Thyroid gland (tissue), 4 donors: ENCODE results near the gene NR3C2. TPM values are rescaled to one million over a fixed set of nuclear protein-coding genes. Genes with fewer than 3 reads are reported as not detected.
A peak's percentile ranks its signal among the peaks of the same experiment; 100 is the strongest.

Source experiments
- DNase-seq, 2 donors: peaks; one replicate each; pipeline ENCODE4 v3.0.0-alpha.2; 2019
- H3K27ac ChIP-seq, 3 donors: fragments of 200-600 bp; sonication (generic); 1 replicate in 2 of 3; 2 replicates in 1 of 3; pipeline ENCODE4 v1.5.1; 2016 to 2019; ENCODE audit warnings: mild to moderate bottlenecking in 1 of 3, moderate library complexity in 1 of 3
- H3K27me3 ChIP-seq: fragments of 200-600 bp; sonication (generic); one replicate; pipeline ENCODE4 v1.5.1; 2019
- H3K36me3 ChIP-seq, 2 donors: fragments of 200-600 bp; sonication (generic); one replicate each; pipeline ENCODE4 v1.5.1; 2016 to 2019
- H3K4me1 ChIP-seq, 2 donors: fragments of 200-600 bp; sonication (generic); one replicate each; pipeline ENCODE4 v1.5.1; 2017 to 2019
- H3K4me3 ChIP-seq, 3 donors: fragments of 200-600 bp; sonication (generic); replicated peaks in 1 of 3; 1 replicate in 2 of 3; 2 replicates in 1 of 3; pipeline ENCODE4 v1.5.1; 2016; ENCODE audit warnings: mild to moderate bottlenecking in 1 of 3
- H3K9me3 ChIP-seq: fragments of 200-600 bp; sonication (generic); one replicate; pipeline ENCODE4 v1.5.1; 2017
- POLR2A ChIP-seq, 2 donors: fragments of 450-650 bp; IDR thresholded peaks; one replicate each; pipeline ENCODE4 v1.6.1; 2017; ENCODE audit warnings: antibody characterized with exemption in 2 of 2, mild to moderate bottlenecking in 2 of 2, moderate library complexity in 1 of 2
- WGBS, 2 donors: methylation state at CpG; one replicate each; pipeline ENCODE4 v1.1.5; 2017; 5-methylcytosine and 5-hydroxymethylcytosine counted together
- intact Hi-C: fragments of 100-400 bp; cut with DNase I; formaldehyde crosslinking; loops from one replicate; pipeline ENCODE4 v1.15.1; 2023
- total RNA-seq, 4 donors: library from RNA; depleted of rRNA; stranded (reverse); fragments of >200 nt; gene quantifications; one replicate each; pipeline ENCODE4 v1.2.3, GENCODE V29; 2016
- TF ChIP-seq, protein P1 (sequence below), 6 experiments: fragments of 200-600 bp in 3 of 6; fragments of 450-650 bp in 3 of 6; sonication (generic) in 3 of 6; IDR thresholded peaks; one replicate each; pipeline ENCODE4 v1.5.1; 2016 to 2019; ENCODE audit warnings: antibody characterized with exemption in 6 of 6, mild to moderate bottlenecking in 2 of 6, inconsistent platforms in 1 of 6, moderate library complexity in 1 of 6

The NR3C2 gene
- total RNA-seq, 4 donors from 2014 or later: 51.6 to 161 (median 72.3) TPM

DNA sequence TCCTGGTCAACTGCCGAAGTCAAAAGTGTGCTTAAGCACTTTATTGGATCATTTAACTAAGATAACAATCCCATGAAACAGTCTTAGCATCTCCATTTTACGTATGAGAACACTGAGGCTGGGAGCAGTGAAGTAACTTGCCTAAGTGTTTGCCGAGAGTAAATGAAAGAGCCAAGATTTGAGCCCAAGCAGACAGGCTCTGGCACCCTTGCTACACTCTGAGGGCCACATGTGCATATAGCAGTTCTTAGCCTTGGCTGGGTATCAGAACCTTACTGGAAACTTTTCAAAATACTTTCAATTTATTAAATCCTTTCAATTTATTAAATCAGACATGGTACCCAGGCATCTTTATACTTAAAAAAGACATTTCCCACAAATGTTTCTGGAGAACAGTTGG is 225.9 kb downstream of the NR3C2 start:
- intact Hi-C loops: no loop called here
- Histone ChIP-seq H3K9me3 (no peaks in the 10 kb centered on the region), H3K27me3 (no peaks in the 10 kb centered on the region), H3K27ac (peak overlapping the region; percentile 8 to 60 (median 38)), H3K36me3 (no peaks in the 10 kb centered on the region), H3K4me1 (peaks cover 24 to 37% of the 10 kb centered on the region in 2 donors), H3K4me3 (no peak overlapping the region)
- WGBS, 2 donors: 86 to 87% methylated on average over 3 of the region's 3 CpGs
- TF ChIP-seq, protein P1, sequence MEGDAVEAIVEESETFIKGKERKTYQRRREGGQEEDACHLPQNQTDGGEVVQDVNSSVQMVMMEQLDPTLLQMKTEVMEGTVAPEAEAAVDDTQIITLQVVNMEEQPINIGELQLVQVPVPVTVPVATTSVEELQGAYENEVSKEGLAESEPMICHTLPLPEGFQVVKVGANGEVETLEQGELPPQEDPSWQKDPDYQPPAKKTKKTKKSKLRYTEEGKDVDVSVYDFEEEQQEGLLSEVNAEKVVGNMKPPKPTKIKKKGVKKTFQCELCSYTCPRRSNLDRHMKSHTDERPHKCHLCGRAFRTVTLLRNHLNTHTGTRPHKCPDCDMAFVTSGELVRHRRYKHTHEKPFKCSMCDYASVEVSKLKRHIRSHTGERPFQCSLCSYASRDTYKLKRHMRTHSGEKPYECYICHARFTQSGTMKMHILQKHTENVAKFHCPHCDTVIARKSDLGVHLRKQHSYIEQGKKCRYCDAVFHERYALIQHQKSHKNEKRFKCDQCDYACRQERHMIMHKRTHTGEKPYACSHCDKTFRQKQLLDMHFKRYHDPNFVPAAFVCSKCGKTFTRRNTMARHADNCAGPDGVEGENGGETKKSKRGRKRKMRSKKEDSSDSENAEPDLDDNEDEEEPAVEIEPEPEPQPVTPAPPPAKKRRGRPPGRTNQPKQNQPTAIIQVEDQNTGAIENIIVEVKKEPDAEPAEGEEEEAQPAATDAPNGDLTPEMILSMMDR (IDR thresholded peaks at IDR 0.05): no peak
- no peak for TF ChIP-seq POLR2A (IDR thresholded peaks at IDR 0.05)
- DNase-seq: no peak

DNA sequence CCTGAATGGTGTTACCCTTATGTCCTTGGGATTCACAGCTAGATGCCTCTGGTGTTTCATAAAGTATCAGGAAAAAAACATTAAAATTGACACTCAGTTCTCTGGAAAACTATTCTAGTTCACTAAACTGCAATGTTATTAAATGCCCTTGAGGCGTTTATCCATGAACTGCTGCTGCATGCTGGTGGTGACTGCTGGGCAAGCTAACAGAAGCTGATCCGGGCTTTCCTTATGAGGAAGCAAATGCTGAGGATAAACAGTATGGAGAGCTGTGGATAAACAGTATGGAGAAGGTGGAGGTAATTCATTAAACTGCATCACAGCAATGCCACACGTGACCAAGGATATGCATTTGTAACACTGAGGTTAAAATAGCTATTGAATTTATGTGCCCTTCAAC is 227.0 kb downstream of the NR3C2 start:
- 33 to 35% methylated on average over 3 of the region's 3 CpGs for WGBS, 2 donors
- intact Hi-C loops: no loop called here
- Histone ChIP-seq H3K4me1 (peaks cover 24 to 42% of the 10 kb centered on the region in 2 donors), H3K27ac (peak overlapping the region; percentile 33 to 68 (median 60)), H3K27me3 (no peaks in the 10 kb centered on the region), H3K9me3 (no peaks in the 10 kb centered on the region), H3K36me3 (no peaks in the 10 kb centered on the region), H3K4me3 (no peak overlapping the region)
- TF ChIP-seq, protein P1 (IDR thresholded peaks at IDR 0.05): peak in 3 of 6 experiments; percentile 9 to 20 (median 19)
- no peak for TF ChIP-seq POLR2A (IDR thresholded peaks at IDR 0.05)
- peak; percentile 32 to 41 for DNase-seq

DNA sequence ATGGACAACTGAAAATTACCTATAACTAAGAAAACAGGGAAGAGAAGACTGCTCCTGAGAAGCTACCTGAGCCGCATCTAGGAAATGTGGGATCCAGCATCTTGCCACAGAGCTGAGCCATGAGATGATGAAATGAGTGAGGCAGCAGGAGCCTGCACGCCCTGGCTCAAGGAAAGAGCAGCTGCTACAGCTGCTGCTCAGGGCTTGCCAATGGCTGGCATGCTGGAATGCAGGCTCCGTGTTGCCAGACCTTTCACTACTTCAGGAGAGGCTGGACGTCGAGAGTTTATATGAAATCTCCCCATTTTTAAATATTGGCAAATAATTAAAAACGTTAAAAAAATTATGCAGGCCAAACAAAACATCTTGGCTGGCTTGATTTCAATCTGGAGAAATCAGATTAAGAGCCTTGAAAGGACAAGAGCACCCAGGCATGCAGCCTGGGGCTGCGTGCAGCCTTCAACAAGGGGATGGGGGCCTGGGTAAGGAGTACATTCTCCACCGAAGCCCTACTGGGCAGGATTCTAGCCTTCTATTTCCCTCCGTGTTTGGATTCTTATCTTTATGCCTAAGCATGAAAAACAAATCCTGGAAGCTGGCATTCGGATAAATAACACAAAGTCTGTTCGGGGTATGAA is 227.6 kb downstream of the NR3C2 start:
- TF ChIP-seq POLR2A (IDR thresholded peaks at IDR 0.05): no peak
- TF ChIP-seq, protein P1 (IDR thresholded peaks at IDR 0.05): no peak
- Histone ChIP-seq H3K27me3 (no peaks in the 10 kb centered on the region), H3K36me3 (no peaks in the 10 kb centered on the region), H3K4me1 (peaks cover 24 to 42% of the 10 kb centered on the region in 2 donors), H3K27ac (peak overlapping the region; percentile 33 to 68 (median 60)), H3K4me3 (no peak overlapping the region), H3K9me3 (no peaks in the 10 kb centered on the region)
- 30 to 36% methylated on average over 11 of the region's 11 CpGs for WGBS, 2 donors
- DNase-seq: peak; percentile 68 to 76
- intact Hi-C loops: no loop called here

DNA sequence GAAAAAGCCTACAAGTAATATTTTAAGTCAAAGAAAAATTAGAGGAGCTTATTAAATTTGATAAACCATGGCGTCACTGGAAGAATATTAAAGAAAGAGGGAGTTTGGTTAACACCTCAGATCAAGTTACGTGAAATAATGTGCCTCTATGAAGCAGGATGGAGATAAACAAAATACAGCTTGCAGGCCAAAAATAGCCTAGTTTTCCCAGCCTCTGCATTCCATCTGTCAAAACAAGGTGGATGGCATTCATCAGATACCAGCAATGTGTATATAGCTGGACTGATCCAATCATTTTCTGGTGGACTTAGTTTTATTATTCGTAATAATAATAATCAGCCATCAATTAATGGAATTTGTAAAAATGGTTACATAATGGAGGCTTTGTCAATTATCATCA is 230.7 kb downstream of the NR3C2 start:
- 77 to 95% methylated on average over 3 of the region's 3 CpGs for WGBS, 2 donors
- Histone ChIP-seq H3K27me3 (no peaks in the 10 kb centered on the region), H3K4me3 (no peak overlapping the region), H3K4me1 (peaks cover 12 to 34% of the 10 kb centered on the region in 2 donors), H3K27ac (no peak overlapping the region), H3K36me3 (no peaks in the 10 kb centered on the region), H3K9me3 (no peaks in the 10 kb centered on the region)
- TF ChIP-seq POLR2A (IDR thresholded peaks at IDR 0.05): no peak
- TF ChIP-seq, protein P1 (IDR thresholded peaks at IDR 0.05): no peak
- intact Hi-C loops: no loop called here
- DNase-seq: no peak

DNA sequence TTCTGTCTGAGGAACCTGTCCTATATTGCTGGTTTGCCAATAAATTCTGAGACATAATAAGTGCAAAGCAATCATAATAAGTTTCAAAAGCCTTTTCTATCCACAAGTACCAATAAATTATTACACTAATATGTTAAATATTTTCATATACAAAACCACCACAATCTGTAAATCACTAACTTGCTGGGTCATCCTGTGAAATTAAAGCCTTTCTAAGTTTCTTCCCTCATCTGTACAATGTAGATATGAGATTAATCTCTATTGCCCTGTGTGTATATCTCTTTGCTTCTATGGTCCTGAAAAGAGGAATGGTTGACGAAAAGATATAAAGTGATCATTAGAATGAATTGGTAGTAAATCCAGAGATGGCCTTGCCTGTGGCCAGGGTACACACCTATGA is 231.6 kb downstream of the NR3C2 start:
- H3K27me3 ChIP-seq: no peaks in the 10 kb centered on the region
- no peaks in the 10 kb centered on the region for H3K36me3 ChIP-seq
- 98 to 100% methylated on average over 1 of the region's 1 CpG for WGBS, 2 donors
- H3K4me3 ChIP-seq: no peak overlapping the region
- TF ChIP-seq, protein P1 (IDR thresholded peaks at IDR 0.05): no peak
- no peak for TF ChIP-seq POLR2A (IDR thresholded peaks at IDR 0.05)
- intact Hi-C loops: no loop called here
- DNase-seq: no peak
- H3K9me3 ChIP-seq: no peaks in the 10 kb centered on the region
- no peak overlapping the region for H3K27ac ChIP-seq
- peaks cover 7 to 25% of the 10 kb centered on the region in 2 donors for H3K4me1 ChIP-seq
